ENCODE data around the gene TYRO3. TPM values are rescaled to one million over a fixed set of nuclear protein-coding genes. Genes with fewer than 3 reads are reported as not detected.

TYRO3 gene
- total and polyA plus RNA-seq, 2 of the 13 experiments (the other 11 are each of a cell fraction or from before 2014, with no cell fraction given), result 24.0 to 43.6 TPM

DNA sequence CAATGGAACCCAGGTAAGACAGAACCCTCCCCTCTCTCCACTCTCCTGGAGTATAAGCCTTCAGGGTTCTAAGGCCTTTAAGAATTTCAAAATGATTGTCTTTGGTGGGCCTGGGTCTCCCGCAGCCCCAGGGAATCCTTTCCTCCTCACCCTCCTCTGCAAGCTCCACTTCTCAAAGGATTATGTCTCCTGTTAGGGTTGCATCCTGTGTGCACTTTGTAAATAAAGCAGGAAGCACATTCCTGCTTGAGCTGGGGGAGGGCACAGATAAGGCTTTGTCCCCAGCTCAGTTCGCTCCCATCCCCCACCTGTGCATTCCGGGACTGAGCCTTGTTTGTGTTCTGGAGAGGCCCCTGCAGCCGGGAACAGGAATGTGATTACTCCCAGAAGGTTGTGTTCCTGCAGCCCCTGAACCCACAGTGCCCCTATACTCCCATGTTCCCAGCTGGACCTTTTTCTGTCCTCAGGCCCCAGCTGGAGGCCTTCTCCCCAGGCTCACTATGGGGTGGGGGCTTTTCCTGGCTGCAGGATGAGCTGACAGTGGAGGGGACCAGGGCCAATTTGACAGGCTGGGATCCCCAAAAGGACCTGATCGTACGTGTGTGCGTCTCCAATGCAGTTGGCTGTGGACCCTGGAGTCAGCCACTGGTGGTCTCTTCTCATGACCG lies 9.5 kb downstream of the TYRO3 start (continued):
- TF ChIP-seq, protein P1, sequence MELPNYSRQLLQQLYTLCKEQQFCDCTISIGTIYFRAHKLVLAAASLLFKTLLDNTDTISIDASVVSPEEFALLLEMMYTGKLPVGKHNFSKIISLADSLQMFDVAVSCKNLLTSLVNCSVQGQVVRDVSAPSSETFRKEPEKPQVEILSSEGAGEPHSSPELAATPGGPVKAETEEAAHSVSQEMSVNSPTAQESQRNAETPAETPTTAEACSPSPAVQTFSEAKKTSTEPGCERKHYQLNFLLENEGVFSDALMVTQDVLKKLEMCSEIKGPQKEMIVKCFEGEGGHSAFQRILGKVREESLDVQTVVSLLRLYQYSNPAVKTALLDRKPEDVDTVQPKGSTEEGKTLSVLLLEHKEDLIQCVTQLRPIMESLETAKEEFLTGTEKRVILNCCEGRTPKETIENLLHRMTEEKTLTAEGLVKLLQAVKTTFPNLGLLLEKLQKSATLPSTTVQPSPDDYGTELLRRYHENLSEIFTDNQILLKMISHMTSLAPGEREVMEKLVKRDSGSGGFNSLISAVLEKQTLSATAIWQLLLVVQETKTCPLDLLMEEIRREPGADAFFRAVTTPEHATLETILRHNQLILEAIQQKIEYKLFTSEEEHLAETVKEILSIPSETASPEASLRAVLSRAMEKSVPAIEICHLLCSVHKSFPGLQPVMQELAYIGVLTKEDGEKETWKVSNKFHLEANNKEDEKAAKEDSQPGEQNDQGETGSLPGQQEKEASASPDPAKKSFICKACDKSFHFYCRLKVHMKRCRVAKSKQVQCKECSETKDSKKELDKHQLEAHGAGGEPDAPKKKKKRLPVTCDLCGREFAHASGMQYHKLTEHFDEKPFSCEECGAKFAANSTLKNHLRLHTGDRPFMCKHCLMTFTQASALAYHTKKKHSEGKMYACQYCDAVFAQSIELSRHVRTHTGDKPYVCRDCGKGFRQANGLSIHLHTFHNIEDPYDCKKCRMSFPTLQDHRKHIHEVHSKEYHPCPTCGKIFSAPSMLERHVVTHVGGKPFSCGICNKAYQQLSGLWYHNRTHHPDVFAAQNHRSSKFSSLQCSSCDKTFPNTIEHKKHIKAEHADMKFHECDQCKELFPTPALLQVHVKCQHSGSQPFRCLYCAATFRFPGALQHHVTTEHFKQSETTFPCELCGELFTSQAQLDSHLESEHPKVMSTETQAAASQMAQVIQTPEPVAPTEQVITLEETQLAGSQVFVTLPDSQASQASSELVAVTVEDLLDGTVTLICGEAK (IDR thresholded peaks at IDR 0.05), result no peak
- TF ChIP-seq, protein P1 (CRISPR knock-in tag; IDR thresholded peaks at IDR 0.05), result peak; percentile 66
- TF ChIP-seq MLLT10 (CRISPR knock-in tag; IDR thresholded peaks at IDR 0.05) (no peak), GATA4 (IDR thresholded peaks at IDR 0.05; ENCODE audit: borderline replicate concordance, low read depth) (peak; percentile 77; the same call in 1 of the 2 replicates), ZNF232 (CRISPR knock-in tag; IDR thresholded peaks at IDR 0.05; ENCODE audit: borderline replicate concordance) (peak; percentile 13; the same call in 1 of the 2 replicates), FOXP1 (IDR thresholded peaks at IDR 0.05) (peak; percentile 82), FOXP1 (CRISPR knock-in tag; IDR thresholded peaks at IDR 0.05) (peak; percentile 98), ZNF331 (CRISPR knock-in tag; IDR thresholded peaks at IDR 0.05) (peak; percentile 84), NR2F2 (IDR thresholded peaks at IDR 0.05; ENCODE audit: borderline replicate concordance, low read depth) (peak; percentile 51; the same call in 1 of the 2 replicates), AKAP8 (CRISPR knock-in tag; IDR thresholded peaks at IDR 0.05) (no peak; the same call in 1 of the 2 replicates), ZNF766 (CRISPR knock-in tag; IDR thresholded peaks at IDR 0.05; ENCODE audit: borderline replicate concordance) (no peak), FOXK1 (CRISPR knock-in tag; IDR thresholded peaks at IDR 0.05; ENCODE audit: borderline replicate concordance, low read depth) (peak; percentile 60; the same call in 1 of the 2 replicates), ZNF12 (CRISPR knock-in tag; IDR thresholded peaks at IDR 0.05) (peak; percentile 59; the same call in 1 of the 2 replicates)
- TF ChIP-seq, protein P2, sequence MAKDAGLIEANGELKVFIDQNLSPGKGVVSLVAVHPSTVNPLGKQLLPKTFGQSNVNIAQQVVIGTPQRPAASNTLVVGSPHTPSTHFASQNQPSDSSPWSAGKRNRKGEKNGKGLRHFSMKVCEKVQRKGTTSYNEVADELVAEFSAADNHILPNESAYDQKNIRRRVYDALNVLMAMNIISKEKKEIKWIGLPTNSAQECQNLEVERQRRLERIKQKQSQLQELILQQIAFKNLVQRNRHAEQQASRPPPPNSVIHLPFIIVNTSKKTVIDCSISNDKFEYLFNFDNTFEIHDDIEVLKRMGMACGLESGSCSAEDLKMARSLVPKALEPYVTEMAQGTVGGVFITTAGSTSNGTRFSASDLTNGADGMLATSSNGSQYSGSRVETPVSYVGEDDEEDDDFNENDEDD (CRISPR knock-in tag; IDR thresholded peaks at IDR 0.05; ENCODE audit: borderline replicate concordance), result peak; percentile 37; the same call in 1 of the 2 replicates
- TF ChIP-seq, protein P3, sequence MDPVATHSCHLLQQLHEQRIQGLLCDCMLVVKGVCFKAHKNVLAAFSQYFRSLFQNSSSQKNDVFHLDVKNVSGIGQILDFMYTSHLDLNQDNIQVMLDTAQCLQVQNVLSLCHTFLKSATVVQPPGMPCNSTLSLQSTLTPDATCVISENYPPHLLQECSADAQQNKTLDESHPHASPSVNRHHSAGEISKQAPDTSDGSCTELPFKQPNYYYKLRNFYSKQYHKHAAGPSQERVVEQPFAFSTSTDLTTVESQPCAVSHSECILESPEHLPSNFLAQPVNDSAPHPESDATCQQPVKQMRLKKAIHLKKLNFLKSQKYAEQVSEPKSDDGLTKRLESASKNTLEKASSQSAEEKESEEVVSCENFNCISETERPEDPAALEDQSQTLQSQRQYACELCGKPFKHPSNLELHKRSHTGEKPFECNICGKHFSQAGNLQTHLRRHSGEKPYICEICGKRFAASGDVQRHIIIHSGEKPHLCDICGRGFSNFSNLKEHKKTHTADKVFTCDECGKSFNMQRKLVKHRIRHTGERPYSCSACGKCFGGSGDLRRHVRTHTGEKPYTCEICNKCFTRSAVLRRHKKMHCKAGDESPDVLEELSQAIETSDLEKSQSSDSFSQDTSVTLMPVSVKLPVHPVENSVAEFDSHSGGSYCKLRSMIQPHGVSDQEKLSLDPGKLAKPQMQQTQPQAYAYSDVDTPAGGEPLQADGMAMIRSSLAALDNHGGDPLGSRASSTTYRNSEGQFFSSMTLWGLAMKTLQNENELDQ (CRISPR knock-in tag; IDR thresholded peaks at IDR 0.05; ENCODE audit: borderline replicate concordance), result no peak
- TF ChIP-seq, protein P4, sequence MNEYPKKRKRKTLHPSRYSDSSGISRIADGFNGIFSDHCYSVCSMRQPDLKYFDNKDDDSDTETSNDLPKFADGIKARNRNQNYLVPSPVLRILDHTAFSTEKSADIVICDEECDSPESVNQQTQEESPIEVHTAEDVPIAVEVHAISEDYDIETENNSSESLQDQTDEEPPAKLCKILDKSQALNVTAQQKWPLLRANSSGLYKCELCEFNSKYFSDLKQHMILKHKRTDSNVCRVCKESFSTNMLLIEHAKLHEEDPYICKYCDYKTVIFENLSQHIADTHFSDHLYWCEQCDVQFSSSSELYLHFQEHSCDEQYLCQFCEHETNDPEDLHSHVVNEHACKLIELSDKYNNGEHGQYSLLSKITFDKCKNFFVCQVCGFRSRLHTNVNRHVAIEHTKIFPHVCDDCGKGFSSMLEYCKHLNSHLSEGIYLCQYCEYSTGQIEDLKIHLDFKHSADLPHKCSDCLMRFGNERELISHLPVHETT (CRISPR knock-in tag; conservative IDR thresholded peaks at IDR 0.05), result 0 out of 2 replicates have a peak, but pooled peaks have one; percentile 39

Measured in HepG2 (cell line).